ENCODE measurements around the gene WAPL. TPM values are rescaled to one million over a fixed set of nuclear protein-coding genes. Genes with fewer than 3 reads are reported as not detected.

The WAPL gene
- total RNA-seq, 6 experiments from 2014 or later = 30.7 to 37.1 (median 33.6) TPM

- Mint-ChIP-seq H3K4me3 (no peak overlapping the region), H3K27ac (no peak overlapping the region), H3K27me3 (ENCODE audit: insufficient read depth) (peaks cover 2% of the 10 kb centered on the region), H3K9me3 (peaks cover 8% of the 10 kb centered on the region; the same call in 1 of the 2 replicates), H3K4me1 (ENCODE audit: low read depth) (peaks cover 34% of the 10 kb centered on the region), H3K36me3 (ENCODE audit: low read depth) (peaks cover 8% of the 10 kb centered on the region)
- no peak for DNase-seq
- TF ChIP-seq CTCF (IDR thresholded peaks at IDR 0.05) = no peak
Observed at GRCh38 chr10:86415116-86415515, 106.5 kb downstream of the WAPL start.

DNA sequence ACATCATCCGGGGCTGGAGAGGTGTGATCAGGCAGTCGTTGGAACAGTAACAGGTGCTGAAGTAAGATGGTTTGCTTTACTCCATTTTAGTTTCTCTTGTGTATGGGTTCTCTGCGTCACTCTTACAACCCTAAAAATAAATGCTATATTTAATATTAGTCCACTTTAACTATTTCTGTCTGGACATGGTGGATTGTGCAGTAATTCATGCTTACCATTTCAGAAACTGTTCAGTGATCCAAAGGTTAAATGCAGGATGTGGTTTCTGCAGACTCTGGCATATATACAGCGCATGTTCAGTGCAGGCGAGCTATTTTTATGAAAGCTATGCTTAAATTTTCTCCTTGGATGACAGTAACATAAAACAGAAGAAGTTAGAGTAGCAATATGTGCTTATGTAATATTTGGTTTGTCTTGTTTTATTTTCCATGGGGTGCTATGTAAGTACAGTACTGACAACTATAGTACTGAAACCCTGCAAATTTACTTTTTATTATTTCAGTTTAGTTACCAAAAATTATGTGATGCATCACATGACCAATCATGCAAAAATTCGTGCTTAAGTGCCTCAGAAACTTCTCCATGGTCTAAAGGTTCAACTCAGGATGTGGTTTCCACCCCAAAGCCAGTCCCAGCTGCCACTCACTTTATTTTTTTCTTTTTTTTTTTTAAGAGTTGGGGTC lies 108.4 kb downstream of the WAPL start:
- DNase-seq = peak; percentile 40
- Mint-ChIP-seq H3K4me3 (no peak overlapping the region; the same call in 1 of the 2 replicates), H3K36me3 (ENCODE audit: low read depth) (peaks cover 8% of the 10 kb centered on the region), H3K27me3 (ENCODE audit: insufficient read depth) (peaks cover 2% of the 10 kb centered on the region), H3K27ac (no peak overlapping the region; the same call in 1 of the 2 replicates), H3K9me3 (peaks cover 8% of the 10 kb centered on the region; the same call in 1 of the 2 replicates), H3K4me1 (ENCODE audit: low read depth) (peaks cover 42% of the 10 kb centered on the region)
- no peak for TF ChIP-seq CTCF (IDR thresholded peaks at IDR 0.05)

- peaks cover 8% of the 10 kb centered on the region; the same call in 1 of the 2 replicates for H3K9me3 Mint-ChIP-seq
- no peak for TF ChIP-seq CTCF (IDR thresholded peaks at IDR 0.05)
Observed at GRCh38 chr10:86411852-86412560, 109.6 kb downstream of the WAPL start.

GRCh38 chr10:86411281-86411841 lies 110.2 kb downstream of the WAPL start:
- H3K27ac Mint-ChIP-seq = peak overlapping the region; percentile 87
- H3K4me1 Mint-ChIP-seq (ENCODE audit: low read depth) = peaks cover 42% of the 10 kb centered on the region
- H3K4me3 Mint-ChIP-seq = peak overlapping the region; percentile 52
- no peak for TF ChIP-seq CTCF (IDR thresholded peaks at IDR 0.05)
- H3K27me3 Mint-ChIP-seq (ENCODE audit: insufficient read depth) = peaks cover 2% of the 10 kb centered on the region
- peaks cover 8% of the 10 kb centered on the region for H3K36me3 Mint-ChIP-seq (ENCODE audit: low read depth)
- DNase-seq = peak; percentile 81
- H3K9me3 Mint-ChIP-seq = peaks cover 8% of the 10 kb centered on the region; the same call in 1 of the 2 replicates

More at GRCh38 chr10:86411852-86412560, 109.6 kb downstream of the WAPL start:
- DNase-seq = no peak
- H3K4me1 Mint-ChIP-seq (ENCODE audit: low read depth) = peaks cover 42% of the 10 kb centered on the region
- H3K27me3 Mint-ChIP-seq (ENCODE audit: insufficient read depth) = peaks cover 2% of the 10 kb centered on the region
- peaks cover 8% of the 10 kb centered on the region for H3K36me3 Mint-ChIP-seq (ENCODE audit: low read depth)
- H3K27ac Mint-ChIP-seq = peak overlapping the region; percentile 87
- peak overlapping the region; percentile 52; the same call in 1 of the 2 replicates for H3K4me3 Mint-ChIP-seq

- DNase-seq = peak; percentile 89
- TF ChIP-seq CTCF (IDR thresholded peaks at IDR 0.05) = no peak
- H3K27ac Mint-ChIP-seq = peak overlapping the region; percentile 87
- H3K9me3 Mint-ChIP-seq = peaks cover 8% of the 10 kb centered on the region; the same call in 1 of the 2 replicates
- peaks cover 2% of the 10 kb centered on the region for H3K27me3 Mint-ChIP-seq (ENCODE audit: insufficient read depth)
- H3K36me3 Mint-ChIP-seq (ENCODE audit: low read depth) = peaks cover 8% of the 10 kb centered on the region
- H3K4me3 Mint-ChIP-seq = peak overlapping the region; percentile 52; the same call in 1 of the 2 replicates
- H3K4me1 Mint-ChIP-seq (ENCODE audit: low read depth) = peaks cover 42% of the 10 kb centered on the region
Observed at GRCh38 chr10:86410542-86411124, 111.0 kb downstream of the WAPL start.

Data from HFFc6 (cell line).